ENCODE measurements around the gene IL17RB.

DNA sequence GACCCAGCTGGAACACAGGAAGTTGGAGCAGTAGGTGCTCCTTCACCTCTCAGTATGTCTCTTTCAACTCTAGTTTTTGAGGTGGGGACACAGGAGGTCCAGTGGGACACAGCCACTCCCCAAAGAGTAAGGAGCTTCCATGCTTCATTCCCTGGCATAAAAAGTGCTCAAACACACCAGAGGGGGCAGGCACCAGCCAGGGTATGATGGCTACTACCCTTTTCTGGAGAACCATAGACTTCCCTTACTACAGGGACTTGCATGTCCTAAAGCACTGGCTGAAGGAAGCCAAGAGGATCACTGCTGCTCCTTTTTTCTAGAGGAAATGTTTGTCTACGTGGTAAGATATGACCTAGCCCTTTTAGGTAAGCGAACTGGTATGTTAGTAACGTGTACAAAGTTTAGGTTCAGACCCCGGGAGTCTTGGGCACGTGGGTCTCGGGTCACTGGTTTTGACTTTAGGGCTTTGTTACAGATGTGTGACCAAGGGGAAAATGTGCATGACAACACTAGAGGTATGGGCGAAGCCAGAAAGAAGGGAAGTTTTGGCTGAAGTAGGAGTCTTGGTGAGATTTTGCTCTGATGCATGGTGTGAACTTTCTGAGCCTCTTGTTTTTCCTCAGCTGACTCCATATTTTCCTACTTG lies 11.9 kb downstream of the IL17RB start:
- TF ChIP-seq POLR2A (IDR thresholded peaks at IDR 0.05), result no peak
- TF ChIP-seq, protein P1, sequence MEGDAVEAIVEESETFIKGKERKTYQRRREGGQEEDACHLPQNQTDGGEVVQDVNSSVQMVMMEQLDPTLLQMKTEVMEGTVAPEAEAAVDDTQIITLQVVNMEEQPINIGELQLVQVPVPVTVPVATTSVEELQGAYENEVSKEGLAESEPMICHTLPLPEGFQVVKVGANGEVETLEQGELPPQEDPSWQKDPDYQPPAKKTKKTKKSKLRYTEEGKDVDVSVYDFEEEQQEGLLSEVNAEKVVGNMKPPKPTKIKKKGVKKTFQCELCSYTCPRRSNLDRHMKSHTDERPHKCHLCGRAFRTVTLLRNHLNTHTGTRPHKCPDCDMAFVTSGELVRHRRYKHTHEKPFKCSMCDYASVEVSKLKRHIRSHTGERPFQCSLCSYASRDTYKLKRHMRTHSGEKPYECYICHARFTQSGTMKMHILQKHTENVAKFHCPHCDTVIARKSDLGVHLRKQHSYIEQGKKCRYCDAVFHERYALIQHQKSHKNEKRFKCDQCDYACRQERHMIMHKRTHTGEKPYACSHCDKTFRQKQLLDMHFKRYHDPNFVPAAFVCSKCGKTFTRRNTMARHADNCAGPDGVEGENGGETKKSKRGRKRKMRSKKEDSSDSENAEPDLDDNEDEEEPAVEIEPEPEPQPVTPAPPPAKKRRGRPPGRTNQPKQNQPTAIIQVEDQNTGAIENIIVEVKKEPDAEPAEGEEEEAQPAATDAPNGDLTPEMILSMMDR (IDR thresholded peaks at IDR 0.05), result no peak

Data from tibial nerve (tissue), 3 donors.